NT2/D1 (cell line): ENCODE measurements around the gene NR3C1.

Source experiments
- SUZ12 ChIP-seq: IDR thresholded peaks from 2 replicates; pipeline ENCODE4 v1.6.1; 2011; ENCODE audit not compliant: insufficient read length, insufficient read depth; ENCODE audit errors: extremely low read depth
- YY1 ChIP-seq: IDR thresholded peaks from 2 replicates; pipeline ENCODE4 v1.6.1; 2011; ENCODE audit not compliant: insufficient read length, insufficient read depth
- ZNF274 ChIP-seq: IDR thresholded peaks from 2 replicates; pipeline ENCODE4 v1.6.1; 2011; ENCODE audit warnings: mild to moderate bottlenecking, low read depth, low read length

- TF ChIP-seq ZNF274 = no peak
- no peak for TF ChIP-seq YY1
- TF ChIP-seq SUZ12 = no peak
Measured at GRCh38 chr5:143426437-143426991, 23.0 kb upstream of the NR3C1 start.
